ENCODE measurements around the gene OTX2. TPM values are rescaled to one million over a fixed set of nuclear protein-coding genes. Genes with fewer than 3 reads are reported as not detected.

Gene OTX2
- total RNA-seq, 4 donors from 2014 or later, result not detected

DNA sequence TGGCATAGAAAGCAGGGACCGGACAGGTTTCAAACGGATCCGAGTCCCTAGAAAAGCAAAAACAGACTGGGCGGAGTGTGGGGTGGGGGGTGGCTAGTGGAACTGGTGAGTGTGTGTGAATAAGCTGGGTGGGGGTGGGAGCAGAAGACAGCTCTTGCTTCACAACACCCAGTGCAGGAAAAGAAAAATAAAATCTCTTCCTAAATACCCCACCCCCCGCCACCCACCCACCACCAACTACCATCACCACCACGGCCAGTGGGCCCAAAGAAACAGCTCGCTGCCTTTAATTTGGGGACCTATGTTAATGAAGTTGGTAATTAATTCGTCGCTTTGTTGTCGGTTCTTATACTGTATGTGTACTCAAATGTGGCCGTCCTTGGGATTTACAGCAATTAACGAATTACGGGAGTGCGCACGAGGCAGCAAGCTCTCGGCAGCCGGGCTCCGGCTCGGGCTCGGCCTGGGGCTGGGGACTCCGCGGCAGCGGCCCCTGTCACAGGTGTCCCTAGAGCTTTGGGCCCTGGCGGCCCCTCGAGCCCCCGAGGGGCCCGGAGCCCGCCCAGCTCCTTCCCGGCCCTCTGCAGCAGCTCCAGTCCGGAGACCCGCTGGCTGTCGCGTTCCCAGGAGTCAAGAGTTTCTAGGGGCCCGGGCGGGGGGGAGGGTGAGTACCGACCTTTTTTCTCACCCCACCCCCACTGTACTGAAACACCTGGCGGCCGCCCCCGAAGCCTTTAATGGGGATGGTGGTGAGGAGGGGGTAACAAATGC lies 1.5 kb upstream of the OTX2 start:
- no peak overlapping the region for H3K4me3 ChIP-seq (ENCODE audit: low read depth, poor library complexity, severe bottlenecking)
- intact Hi-C loops (cut with DNase I; ENCODE audit: low total_unique reads), result no loop called here
- WGBS, 2 donors, result 8% methylated on average over 19 to 33 of the region's 39 CpGs
- TF ChIP-seq POLR2A (IDR thresholded peaks at IDR 0.05), result no peak
- TF ChIP-seq, protein P1, sequence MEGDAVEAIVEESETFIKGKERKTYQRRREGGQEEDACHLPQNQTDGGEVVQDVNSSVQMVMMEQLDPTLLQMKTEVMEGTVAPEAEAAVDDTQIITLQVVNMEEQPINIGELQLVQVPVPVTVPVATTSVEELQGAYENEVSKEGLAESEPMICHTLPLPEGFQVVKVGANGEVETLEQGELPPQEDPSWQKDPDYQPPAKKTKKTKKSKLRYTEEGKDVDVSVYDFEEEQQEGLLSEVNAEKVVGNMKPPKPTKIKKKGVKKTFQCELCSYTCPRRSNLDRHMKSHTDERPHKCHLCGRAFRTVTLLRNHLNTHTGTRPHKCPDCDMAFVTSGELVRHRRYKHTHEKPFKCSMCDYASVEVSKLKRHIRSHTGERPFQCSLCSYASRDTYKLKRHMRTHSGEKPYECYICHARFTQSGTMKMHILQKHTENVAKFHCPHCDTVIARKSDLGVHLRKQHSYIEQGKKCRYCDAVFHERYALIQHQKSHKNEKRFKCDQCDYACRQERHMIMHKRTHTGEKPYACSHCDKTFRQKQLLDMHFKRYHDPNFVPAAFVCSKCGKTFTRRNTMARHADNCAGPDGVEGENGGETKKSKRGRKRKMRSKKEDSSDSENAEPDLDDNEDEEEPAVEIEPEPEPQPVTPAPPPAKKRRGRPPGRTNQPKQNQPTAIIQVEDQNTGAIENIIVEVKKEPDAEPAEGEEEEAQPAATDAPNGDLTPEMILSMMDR (IDR thresholded peaks at IDR 0.05), result no peak
- no peak for DNase-seq (ENCODE audit: low spot score in 2 of 2)

DNA sequence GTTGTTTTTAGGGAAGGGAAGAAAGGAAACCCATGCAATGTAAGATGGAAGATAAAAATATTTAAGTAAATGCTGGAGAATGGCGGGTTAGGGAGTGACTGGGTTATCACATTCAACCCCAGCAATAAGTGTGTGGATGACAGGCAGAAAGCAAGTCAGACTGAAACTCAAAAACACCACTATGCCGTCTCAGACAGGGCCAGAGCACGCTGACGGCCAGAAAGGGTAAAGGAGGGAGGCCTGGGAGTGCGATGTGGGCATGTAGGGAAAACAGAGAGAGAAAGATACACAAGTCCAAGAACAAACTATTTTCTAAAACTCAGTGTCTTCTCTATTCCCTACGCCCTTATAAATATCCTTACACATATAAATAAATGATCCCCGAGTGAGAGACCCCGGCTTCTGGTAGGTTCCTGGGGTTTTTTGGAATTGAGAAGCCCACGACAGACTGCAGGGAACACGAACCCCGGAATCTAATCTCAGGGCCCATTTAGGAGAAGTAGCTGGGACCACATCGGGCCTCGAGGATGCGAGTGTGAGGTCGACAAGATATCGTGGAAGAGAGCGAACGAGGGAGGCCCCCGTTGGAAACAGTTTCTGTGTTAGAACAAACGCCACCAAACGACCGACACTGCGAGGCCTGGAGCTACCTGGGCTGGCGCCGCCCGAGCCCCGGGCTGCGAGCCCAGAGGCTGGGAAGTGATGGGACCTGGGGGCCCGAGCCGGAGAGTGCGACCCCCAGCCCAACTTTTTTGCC lies 735 bp upstream of the OTX2 start:
- WGBS, 2 donors, result 7 to 10% methylated on average over 22 to 31 of the region's 31 CpGs
- DNase-seq (ENCODE audit: low spot score in 2 of 2), result no peak
- TF ChIP-seq, protein P1 (IDR thresholded peaks at IDR 0.05), result no peak
- no peak for TF ChIP-seq POLR2A (IDR thresholded peaks at IDR 0.05)
- intact Hi-C loops (cut with DNase I; ENCODE audit: low total_unique reads), result no loop called here
- no peak overlapping the region for H3K4me3 ChIP-seq (ENCODE audit: low read depth, poor library complexity, severe bottlenecking)

DNA sequence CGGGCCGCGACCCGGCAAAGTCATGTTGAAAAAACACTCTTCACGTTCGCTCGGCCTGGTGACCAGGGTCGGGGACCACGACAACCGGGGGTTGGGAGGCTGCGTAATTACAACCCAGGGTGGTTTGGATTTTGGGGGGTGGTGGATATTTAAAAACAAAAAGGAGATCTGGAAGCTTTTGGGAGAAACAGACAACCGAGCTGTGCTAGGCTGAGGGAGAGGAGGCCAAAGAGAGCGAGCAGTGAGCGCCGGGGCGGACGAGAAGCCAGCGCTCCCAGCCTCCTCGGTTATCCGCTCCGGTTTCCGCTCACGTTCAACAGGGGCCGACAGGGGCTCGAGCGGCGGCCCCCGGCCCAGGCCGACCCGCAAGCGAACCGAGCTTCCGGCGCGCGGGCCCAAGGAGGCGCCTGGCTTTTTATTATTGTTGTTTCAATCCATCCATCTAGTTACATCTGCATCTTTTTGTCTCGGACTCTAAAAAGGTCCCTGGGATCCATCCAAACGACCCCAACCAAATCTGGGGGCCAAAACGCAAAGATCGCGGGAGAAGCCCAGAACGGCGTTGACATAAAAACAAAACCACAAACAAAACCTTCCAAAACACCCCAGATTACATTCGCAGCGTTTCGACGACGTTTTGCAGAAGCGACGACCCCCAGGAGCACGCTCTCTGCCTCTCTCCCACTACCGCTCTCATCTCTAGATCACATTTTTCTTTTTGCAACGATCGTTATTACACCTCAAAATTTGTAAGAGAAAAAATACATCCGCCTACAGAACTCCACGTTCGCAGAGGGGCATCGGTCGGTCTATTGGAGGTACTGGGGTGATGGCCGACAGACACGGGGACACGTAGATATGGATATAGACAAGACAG lies 771 bp downstream of the OTX2 start:
- no peak overlapping the region for H3K4me3 ChIP-seq (ENCODE audit: low read depth, poor library complexity, severe bottlenecking)
- intact Hi-C loops (cut with DNase I; ENCODE audit: low total_unique reads), result no loop called here
- TF ChIP-seq POLR2A (IDR thresholded peaks at IDR 0.05), result no peak
- TF ChIP-seq, protein P1 (IDR thresholded peaks at IDR 0.05), result no peak
- WGBS, 2 donors, result 10 to 11% methylated on average over 63 of the region's 63 CpGs
- DNase-seq (ENCODE audit: low spot score in 2 of 2), result no peak

DNA sequence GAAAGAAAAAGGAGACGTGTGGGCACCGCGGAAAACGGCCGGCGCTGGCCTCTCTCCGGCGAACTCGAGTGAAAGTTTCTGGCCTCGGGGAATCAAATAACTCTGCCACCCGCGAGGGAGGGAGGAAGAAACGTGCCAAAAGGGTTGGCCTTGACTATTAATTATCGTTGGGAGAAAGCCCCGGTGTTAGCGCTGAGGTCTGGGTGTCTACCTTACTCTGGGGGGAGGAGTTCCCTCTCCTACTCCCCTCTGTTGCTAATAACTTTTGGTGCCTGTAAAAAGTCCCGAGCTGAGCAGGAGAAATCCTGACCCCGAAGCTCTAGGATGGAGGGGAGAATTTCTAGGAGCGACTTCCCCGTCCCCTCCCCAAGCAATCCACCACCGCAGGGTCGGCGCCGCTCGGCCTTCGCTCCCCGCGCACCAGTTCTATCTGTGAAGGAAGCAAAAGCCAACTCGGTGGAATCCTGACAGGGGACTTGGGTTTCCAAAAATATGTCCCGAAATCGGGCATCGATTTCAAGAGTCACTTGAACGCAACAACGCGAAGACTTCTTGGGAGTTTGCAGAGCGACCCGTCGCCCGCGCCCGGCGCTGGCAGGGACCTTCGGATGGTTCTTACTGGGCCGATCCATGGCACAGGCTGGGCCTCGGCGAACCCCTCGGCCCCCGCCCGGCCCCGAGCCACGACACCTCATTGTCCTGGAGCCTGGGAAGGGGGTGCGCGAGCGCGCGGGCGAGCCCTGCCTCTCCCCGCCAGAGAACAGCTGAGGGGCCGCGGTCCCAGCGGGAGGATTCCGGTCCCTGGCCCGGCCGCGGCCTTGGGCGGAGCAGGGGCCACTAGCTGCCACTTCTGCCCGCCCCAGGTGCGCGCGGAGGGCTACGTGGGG lies 1.7 kb downstream of the OTX2 start:
- 5 to 6% methylated on average over 51 to 53 of the region's 71 CpGs for WGBS, 2 donors
- DNase-seq (ENCODE audit: low spot score in 2 of 2), result no peak
- TF ChIP-seq, protein P1 (IDR thresholded peaks at IDR 0.05), result no peak
- TF ChIP-seq POLR2A (IDR thresholded peaks at IDR 0.05), result no peak
- no peak overlapping the region for H3K4me3 ChIP-seq (ENCODE audit: low read depth, poor library complexity, severe bottlenecking)
- intact Hi-C loops (cut with DNase I; ENCODE audit: low total_unique reads), result no loop called here

DNA sequence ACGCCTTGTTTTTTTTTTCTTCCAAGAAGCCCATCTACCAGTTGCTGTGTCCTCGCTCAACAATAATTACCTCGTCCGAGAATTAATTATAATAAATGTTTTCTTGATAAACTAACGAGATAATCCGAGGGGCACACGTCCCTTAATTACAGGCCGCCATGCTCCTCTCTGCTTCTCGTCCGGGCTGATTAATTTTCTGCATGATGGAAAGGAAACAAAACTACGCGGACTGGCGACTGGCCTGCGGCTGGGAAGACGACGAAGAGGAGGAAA lies 2.2 kb downstream of the OTX2 start:
- H3K4me3 ChIP-seq (ENCODE audit: low read depth, poor library complexity, severe bottlenecking), result no peak overlapping the region
- no peak for DNase-seq (ENCODE audit: low spot score in 2 of 2)
- TF ChIP-seq, protein P1 (IDR thresholded peaks at IDR 0.05), result no peak
- 4 to 7% methylated on average over 16 of the region's 16 CpGs for WGBS, 2 donors
- intact Hi-C loops (cut with DNase I; ENCODE audit: low total_unique reads), result no loop called here

All from lower leg skin (tissue), 4 donors.